ENCODE data around the gene GH1.
"Not testable (repeated sequence)": the region's sequence is repeated elsewhere in the genome, so short reads cannot be mapped to it uniquely, and the experiment has no call there.

The GH1 gene

DNA sequence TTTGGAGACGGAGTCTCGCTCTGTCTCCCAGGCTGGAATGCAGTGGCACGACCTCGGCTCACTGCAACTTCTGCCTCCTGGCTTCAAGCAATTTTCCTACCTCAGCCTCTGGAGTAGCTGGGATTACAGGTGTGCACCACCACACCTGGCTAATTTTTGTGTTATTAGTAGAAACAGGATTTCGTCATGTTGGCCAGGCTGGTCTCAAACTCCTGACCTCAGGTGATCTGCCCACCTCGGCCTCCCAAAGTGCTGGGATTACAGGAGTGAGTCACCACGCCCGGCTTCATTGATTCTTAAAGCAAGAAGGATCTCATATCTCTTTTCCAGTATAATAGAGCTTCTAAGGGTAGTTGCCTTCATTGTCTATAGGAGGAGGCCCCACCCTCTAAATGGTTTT lies 13.8 kb downstream of the GH1 start:
- DNase-seq = peak in 1 of 10 donors; percentile 25
- intact Hi-C loops (cut with DNase I) = not testable (repeated sequence)

DNA sequence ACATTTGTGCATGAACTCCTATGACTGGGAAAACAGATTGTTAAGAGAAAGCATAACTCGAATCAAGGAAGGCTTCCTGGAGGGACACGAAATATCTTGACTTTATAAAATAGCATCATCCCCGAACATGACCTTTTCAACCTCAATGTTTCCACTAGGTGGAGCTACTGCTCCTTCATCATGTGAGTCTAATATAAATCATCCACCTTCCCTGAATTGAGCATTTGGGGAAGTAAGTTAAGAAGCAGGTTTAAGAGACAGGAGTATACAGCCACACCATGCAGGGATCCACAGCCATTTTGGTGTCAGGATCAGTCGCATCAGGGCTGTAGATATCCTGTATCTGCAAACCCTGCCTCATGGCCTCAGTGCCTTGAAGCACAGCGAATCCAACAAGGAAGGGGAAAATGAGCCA lies 14.8 kb downstream of the GH1 start:
- DNase-seq; intact Hi-C loops (cut with DNase I): not testable (repeated sequence)

DNA sequence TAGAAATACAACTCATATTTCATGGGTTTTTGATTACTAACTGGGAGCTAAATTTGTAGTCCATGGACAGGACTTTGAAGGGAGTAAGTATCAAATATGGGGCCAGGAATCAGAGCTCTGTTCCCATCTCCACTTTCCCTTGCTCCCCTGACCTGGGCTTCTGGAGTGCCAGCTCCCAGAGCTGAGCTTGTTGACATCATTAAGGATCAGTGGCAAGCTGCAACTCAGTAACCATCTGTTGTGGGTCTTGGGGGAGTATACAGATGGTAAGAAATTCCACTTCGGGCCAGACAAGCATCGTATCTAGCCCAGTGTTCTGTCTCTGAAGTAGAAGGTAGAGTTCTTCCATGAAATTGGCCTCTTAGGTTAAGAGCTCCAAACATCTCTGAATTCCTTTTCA lies 16.7 kb downstream of the GH1 start:
- intact Hi-C loops (cut with DNase I) = not testable (repeated sequence)
- peak in 1 of 10 donors; percentile 17 for DNase-seq

DNA sequence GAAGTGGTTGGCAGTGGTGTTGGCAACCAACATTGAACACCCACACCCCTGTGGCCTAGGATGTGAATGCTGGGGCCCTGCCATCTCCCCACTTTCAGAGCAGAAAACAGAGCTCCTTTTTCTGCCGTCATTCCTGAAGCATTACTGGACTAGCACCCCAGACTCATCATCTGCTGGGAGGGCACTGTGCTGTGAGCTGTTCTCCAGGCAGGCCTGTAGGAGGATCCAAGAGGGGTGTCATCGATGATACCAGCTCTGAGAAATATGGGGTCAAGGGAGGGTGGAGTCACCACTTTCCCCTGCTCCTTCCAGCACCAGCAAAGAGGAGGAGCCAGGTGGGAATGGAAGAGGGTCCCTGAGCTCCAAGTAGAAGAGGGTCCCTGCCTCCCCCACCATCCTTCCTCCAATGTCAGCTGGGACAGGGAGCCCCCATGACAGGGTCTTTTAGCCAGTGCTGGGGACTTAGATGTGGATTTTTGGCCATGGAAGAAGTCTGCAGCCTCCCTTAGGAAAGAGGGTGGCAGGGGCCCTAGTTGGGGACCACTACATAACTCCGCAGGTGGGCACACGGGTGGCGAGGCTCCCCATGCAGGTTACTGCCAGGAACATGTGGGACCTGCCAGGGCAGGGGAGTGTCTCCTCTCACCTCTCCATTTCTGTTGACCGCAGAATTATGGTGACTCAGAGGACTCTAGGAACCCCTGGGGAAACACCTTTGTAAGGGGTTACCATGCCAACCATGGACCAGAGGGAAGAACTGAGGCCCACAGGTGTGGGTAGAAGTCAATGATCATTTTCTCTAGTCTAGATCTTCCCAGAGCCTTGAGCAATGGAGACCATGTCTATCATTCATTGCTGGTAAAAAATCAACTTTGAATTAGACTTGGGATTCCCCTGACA lies 19.5 kb downstream of the GH1 start:
- DNase-seq = peak in 1 of 10 donors; percentile 73
- intact Hi-C loops (cut with DNase I) = not testable (repeated sequence)

DNA sequence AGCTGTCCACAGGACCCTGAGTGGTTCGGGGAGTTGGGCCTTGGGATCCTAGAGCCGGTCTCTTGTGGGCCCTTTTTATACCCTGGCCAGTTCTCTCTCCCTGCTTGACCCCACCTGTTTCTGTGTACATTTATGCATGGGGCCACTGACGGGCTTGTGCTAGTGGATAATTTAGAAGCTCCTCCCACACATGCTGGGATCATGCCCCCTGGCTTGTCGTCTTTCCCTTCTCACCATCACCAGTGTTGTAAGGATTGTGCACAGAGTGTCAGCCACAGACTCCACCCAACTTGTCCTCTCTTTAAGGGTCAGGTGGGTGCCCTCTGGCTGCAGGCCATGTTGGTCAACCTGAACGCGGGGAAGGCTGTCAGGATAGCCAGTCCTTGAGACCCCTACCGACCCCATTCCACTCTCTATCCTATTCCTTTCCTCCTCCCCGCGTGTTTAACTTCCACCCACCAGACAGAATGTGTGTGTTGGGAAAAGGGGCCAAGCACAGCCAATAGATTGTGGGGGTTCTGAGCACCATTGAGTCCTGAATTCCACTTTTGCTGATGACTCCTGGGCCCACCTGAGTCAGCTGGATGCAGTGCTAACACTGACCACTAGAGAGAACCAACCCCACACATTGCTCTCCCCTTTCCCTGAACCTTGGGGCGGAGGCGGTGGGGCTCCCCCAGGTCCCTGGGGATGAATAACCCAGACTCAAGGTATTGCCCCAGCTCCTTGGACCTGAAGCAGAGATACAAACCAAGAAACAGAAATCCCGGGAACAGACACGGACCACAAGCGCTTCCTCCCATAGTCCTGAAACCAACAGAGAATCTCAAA lies 21.9 kb downstream of the GH1 start, which contains the start of gene CSH1:
Gene CSH1 (minus strand): TSS at position 51 of the 831 bp plus-strand sequence. CDS start 63 bp downstream, outside the sequence.
- intact Hi-C loops (cut with DNase I) = not testable (repeated sequence)
- DNase-seq = peak in 1 of 10 donors; percentile 39

DNA sequence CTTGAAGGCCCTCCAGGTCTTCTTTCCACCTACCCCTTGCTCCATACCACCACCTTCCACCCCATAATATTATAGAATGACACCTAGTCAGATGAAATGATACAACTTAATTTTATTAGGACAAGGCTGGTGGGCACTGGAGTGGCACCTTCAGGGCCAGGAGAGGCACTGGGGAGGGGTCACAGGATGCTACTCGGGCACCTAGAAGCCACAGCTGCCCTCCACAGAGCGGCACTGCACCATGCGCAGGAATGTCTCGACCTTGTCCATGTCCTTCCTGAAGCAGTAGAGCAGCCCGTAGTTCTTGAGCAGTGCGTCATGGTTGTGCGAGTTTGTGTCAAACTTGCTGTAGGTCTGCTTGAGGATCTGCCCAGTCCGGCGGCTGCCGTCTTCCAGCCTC lies 23.8 kb downstream of the GH1 start:
- peak in 1 of 10 donors; percentile 52 for DNase-seq
- intact Hi-C loops (cut with DNase I) = not testable (repeated sequence)

DNA sequence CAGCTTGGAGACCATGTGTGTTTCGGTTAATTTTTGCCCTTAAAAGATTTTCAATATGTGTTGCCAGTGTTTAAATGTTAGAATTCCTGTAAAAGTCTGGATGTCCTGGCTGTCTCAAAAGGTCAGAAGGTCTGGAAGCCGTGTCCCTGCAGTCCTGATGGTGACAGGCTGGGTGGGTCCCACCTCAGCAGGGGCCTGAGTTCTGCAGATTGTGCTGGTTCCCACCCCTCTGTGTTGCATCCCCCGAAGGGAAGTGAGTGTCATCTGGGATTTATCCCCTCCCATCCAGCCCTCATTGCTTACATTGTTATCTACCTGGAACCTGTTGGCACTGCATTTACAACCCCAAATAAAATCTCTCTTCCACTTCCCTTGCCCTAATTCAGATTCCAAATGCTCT lies 24.6 kb downstream of the GH1 start:
- intact Hi-C loops (cut with DNase I) = not testable (repeated sequence)
- DNase-seq = peak in 1 of 10 donors; percentile 6

DNA sequence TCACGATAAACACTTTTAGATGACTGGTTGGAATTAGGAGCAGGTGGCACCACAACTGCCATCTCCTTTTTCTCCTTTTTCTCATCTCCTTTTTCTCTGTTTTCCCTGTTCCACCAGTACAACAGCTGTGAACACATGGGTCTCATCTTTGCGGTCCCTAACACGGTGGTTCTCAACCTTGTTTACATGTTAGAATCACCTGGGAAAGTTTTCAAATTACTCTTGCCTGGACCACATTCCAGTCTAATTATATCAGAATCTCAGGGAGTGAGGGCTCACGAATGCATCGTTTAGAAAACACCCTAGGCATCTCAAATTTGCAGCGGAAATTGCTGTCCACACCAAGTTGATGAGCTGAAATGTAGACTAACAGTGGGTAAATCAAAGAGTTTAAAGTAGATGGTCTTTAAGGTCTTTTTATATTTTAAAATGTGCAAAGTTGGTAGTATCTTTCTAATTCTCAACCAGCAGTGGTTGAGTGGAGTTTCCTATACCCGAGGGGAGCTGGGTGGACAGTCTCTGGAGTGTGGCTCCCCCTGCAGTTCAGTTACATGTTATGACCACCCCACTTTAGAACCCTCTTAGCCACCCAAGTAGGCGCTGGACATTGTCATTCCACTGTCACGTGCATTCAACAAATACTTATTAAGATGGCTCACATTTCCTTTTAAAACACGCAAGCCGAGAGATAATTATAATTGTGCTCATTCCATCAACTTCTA lies 26.2 kb downstream of the GH1 start:
- intact Hi-C loops (cut with DNase I); DNase-seq: not testable (repeated sequence)

DNA sequence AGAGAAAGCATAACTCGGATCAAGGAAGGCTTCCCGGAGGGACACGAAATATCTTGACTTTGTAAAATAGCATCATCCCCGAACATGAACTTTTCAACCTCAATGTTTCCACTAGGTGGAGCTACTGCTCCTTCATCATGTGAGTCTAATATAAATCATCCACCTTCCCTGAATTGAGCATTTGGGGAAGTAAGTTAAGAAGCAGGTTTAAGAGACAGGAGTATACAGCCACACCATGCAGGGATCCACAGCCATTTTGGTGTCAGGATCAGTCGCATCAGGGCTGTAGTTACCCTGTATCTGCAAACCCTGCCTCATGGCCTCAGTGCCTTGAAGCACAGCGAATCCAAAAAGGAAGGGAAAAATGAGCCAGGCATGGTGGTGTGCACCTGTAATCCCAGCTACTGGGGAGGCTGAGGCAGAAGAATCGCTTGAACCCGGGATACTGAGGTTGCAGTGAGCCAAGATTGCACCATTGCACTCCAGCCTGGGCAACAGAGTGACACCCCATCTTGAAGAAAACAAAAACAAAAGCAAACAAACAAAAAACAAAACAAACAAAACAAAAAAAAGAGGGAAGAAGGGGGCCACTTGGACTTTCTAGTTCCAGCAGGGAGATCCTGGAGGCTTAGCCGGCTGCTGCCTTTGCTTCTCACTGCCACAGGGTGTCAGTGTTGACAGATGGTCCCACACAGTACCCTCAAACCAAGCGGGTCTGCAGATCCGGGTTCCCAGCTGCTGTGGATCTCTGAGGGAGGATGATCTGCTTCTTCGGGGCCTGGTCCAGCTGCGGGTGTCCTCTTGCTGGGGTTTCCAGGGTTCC lies 29.4 kb downstream of the GH1 start:
- peak in 7 of 10 donors; percentile 22 to 90 (median 36) for DNase-seq
- intact Hi-C loops (cut with DNase I) = not testable (repeated sequence)

DNA sequence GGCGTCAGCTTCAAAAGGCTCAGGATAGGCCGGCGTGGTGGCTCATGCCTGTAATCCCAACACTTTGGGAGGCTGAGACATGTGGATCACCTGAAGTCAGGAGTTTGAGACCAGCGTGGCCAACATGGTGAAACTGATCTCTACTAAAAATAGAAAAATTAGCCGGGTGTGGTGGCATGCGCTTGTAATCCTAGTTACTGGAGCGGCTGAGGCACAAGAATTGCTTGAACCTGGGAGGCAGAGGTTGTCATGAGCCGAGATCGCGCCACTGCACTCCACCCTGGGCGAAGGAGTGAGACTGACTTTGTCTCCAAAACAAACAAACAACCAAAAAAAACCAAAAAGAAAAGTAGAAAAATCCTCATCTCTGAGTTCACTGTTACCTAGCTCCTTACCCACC lies 33.5 kb downstream of the GH1 start:
- DNase-seq = peak in 1 of 10 donors; percentile 46
- intact Hi-C loops (cut with DNase I) = not testable (repeated sequence)

DNA sequence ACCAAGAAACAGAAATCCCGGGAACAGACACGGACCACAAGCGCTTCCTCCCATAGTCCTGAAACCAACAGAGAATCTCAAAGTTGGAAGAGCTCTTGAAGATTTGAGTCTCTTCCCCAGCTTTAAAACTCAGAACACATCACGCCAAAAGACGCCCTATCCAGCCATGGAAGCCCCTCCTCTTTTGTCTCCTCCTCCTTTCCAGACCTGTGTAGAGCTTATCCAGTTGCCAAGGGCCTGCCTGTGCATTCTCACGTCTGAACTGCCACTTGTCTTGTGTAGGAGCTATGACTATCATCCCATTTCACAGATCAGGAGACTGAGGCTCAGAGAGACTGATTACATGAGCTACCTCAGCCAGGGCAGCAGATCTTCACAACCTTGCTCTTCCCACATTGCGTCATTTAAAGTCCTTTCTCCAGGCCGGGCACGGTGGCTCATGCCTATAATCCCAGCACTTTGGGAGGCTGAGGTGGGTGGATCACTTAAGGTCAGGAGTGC lies 36.0 kb downstream of the GH1 start:
- intact Hi-C loops (cut with DNase I); DNase-seq: not testable (repeated sequence)

DNA sequence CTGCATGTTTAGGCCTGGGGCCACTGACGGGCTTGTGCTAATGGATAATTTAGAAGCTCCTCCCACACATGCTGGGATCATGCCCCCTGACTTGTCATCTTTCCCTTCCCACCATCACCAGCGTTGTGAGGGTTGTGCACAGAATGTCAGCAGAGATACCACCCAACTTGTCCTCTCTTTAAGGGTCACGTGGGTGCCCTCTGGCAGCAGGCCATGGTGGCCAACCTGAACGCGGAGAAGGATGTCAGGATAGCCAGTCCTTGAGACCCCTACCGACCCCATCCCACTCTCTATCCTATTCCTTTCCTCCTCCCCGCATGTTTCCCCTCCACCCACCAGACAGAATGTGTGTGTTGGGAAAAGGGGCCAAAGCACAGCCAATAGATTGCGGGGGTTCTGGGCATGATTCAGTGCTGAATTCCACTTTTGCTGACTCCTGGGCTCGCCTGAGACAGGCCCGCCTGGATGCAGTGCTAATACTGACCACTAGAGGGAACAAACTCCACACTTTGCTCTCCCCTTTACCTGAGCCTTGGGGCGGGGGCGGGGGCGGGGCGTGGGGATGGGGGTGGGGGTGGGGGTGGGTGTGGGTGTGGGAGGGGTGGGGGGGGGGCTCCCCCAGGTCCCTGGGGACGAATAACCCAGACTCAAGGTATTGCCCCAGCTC lies 36.6 kb downstream of the GH1 start, which contains the start of gene GH2:
Gene GH2 (minus strand): TSS at position 10 of the 667 bp plus-strand sequence. CDS start 143 bp downstream, outside the sequence.
- DNase-seq = peak in 4 of 10 donors; percentile 19 to 74 (median 21)
- intact Hi-C loops (cut with DNase I) = no loop called here

DNA sequence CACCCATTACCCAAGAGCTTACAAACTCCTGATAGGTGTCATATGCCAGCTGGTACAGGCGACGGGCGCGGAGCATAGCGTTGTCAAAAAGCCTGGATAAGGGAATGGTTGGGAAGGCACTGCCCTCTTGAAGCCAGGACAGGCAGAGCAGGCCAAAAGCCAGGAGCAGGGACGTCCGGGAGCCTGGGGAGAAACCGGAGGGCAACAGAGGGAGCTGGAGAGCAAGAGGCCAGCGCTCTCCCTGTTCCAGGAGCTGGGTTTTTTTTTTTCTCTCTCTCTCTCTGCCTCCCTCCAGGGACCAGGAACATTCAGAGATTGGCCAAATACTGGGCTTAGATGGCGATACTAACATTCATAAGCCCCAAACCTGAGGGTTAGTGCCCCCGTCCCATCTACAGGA lies 37.3 kb downstream of the GH1 start:
- DNase-seq; intact Hi-C loops (cut with DNase I): not testable (repeated sequence)

DNA sequence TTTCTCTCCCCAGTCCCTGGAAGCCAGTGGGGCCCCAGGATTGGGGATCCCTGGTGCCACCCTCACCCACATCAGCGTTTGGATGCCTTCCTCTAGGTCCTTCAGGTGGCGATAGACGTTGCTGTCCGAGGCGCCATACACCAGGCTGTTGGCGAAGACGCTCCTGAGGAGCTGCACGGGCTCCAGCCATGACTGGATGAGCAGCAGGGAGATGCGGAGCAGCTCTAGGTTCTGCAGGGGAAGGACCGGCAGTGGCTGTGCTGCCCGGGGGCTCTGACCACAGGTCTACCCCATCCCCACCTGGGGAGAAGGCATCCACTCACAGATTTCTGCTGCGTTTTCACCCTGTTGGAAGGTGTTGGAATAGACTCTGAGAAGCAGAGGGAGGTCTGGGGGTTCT lies 37.9 kb downstream of the GH1 start:
- DNase-seq = peak in 1 of 10 donors; percentile 52
- intact Hi-C loops (cut with DNase I) = no loop called here

DNA sequence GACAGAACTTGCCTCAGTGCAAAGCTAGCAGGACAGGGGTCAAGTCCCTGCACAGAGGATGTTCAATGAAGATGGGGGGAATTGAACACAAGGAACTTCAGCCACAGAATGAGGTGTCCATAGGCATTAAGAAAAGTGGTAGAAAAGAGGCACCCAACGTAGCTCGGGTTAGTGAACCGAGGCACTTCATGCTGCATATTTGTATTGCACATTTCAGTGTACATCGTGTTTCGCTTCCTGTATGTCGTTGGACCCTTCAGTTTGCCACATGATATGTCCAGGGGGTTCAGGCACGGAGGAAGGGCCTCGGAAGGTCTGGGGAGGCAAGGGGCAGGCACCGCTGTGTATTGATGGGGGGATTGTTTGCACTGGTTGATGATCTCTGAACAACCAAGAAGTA lies 40.2 kb downstream of the GH1 start:
- DNase-seq = peak in 1 of 10 donors; percentile 32
- intact Hi-C loops (cut with DNase I) = not testable (repeated sequence)

DNA sequence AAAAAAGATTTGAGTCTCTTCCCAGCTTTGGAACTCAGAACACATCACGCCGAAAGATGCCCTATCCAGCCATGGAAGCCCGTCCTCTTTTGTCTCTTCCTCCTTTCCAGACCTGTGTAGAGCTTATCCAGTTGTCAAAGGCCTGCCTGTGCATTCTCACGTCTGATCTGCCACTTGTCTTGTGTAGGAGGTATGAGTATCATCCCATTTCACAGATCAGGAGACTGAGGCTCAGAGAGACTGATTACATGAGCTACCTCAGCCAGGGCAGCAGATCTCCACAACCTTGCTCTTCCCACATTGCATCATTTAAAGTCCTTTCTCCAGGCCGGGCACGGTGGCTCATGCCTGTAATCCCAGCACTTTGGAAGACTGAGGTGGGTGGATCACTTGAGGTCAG lies 43.9 kb downstream of the GH1 start:
- intact Hi-C loops (cut with DNase I) = not testable (repeated sequence)
- peak in 1 of 10 donors; percentile 14 for DNase-seq

DNA sequence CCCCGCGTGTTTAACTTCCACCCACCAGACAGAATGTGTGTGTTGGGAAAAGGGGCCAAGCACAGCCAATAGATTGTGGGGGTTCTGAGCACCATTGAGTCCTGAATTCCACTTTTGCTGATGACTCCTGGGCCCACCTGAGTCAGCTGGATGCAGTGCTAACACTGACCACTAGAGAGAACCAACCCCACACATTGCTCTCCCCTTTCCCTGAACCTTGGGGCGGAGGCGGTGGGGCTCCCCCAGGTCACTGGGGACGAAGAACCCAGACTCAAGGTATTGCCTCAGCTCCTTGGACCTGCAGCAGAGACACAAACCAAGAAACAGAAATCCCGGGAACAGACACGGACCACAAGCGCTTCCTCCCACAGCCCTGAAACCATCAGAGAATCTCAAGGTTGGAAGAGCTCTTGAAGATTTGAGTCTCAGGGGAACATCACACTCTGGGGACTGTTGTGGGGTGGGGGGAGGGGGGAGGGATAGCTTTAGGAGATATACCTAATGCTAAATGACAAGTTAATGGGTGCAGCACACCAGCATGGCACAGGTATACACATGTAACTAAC lies 44.5 kb downstream of the GH1 start:
- intact Hi-C loops (cut with DNase I) = not testable (repeated sequence)
- DNase-seq = peak in 1 of 10 donors; percentile 10

DNA sequence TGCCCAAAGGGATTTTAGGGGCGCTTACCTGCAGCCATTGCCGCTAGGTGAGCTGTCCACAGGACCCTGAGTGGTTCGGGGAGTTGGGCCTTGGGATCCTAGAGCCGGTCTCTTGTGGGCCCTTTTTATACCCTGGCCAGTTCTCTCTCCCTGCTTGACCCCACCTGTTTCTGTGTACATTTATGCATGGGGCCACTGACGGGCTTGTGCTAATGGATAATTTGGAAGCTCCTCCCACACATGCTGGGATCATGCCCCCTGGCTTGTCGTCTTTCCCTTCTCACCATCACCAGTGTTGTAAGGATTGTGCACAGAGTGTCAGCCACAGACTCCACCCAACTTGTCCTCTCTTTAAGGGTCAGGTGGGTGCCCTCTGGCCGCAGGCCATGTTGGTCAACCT lies 45.1 kb downstream of the GH1 start, which contains the start of gene CSH2:
Gene CSH2 (minus strand): TSS at position 101 of the 400 bp plus-strand sequence. CDS start 63 bp downstream, at position 38.
- peak in 1 of 10 donors; percentile 18 for DNase-seq

More for the DNA sequence above, 45.1 kb downstream of the GH1 start, which contains the start of gene CSH2:
- intact Hi-C loops (cut with DNase I) = not testable (repeated sequence)
